ENCODE results near the gene GREM1.

Gene GREM1

DNA sequence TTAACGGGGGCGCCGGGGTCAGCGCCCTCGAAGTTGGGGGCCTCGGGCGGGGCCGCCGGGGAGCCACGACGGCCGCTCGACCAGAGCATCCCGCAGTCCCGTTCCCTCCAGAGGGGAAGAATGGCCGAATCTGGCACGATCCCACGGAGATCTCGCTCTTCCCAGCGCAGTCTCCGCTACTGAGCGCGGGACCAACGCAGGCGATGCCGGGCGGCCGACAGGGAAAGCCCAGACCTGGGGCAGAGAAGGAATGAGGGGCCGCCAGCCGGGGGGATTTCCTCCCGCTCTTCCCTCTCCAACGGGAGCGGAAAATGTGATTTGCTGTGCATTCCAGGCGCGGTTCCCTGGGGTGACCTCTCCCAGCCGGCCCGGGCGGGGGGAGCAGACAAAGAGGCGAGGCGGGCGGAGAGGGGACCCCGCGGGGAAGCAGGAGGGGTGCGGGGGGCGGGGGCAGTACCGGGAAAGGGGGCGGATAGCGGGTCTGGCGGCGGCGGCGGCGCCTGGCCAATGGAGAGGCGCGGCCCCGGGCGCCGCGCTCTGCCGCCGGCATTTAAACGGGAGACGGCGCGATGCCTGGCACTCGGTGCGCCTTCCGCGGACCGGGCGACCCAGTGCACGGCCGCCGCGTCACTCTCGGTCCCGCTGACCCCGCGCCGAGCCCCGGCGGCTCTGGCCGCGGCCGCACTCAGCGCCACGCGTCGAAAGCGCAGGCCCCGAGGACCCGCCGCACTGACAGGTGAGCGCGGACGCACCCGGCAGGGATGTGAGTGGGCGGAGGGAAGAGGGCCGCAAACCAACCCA, at the start of gene GREM1:
Gene GREM1, plus strand, starts transcription at position 579 of the 801 bp plus-strand sequence. CDS start 12,687 bp downstream, outside the sequence.
- no peak for DNase-seq

DNA sequence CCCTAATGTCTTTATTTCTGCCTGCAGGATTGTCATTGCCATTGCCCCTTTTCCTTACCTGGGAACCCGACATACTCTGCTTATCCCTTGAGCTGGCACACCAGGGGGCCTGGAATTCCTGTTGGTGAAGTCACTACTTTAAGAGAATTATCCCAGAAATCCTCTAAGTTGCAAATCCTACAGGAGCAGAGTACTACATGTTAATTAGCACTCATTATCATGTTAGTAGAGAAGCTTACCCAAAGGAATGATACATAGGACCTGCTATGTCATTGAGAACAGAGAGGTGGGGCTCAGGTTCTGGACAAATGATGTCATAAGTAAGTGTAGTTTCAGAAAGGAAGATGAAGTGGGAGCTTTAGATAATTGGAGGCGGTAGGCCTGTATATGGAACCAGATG, 48.9 kb upstream of the GREM1 start:
- DNase-seq = no peak

DNA sequence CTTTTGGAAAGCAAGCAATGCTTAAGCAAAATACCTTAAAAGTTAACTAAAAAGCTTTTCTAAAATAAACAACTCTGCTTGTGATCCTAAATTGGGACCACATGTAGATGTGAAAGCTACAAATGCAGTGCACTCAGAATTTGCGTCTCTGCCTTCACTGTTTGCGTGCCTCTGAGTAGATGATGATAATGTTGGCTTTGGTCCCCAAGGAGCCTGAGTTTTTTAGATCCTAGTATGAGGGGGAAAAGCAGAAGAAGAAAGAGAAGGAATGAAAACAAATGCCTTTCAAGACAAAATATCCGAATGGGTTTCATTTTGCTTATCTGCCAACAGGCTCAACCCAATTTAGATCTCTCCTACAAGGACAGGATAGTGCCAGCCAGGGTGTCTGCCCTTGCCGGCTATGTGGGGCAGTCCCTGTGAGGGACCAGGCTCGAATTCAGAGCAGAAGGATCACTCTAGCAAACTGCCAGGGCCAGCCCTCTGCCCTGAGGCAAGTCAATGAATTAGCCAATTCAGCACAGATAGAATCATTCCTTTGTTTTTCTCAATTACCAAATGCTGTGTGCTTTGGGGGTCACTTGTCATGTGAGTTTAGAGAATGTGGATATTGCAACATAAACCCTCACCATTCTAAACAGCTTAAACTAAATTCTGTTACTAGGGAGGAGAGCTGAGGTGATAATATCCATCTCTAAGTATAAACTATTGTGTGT, 47.8 kb upstream of the GREM1 start:
- no peak for DNase-seq

DNA sequence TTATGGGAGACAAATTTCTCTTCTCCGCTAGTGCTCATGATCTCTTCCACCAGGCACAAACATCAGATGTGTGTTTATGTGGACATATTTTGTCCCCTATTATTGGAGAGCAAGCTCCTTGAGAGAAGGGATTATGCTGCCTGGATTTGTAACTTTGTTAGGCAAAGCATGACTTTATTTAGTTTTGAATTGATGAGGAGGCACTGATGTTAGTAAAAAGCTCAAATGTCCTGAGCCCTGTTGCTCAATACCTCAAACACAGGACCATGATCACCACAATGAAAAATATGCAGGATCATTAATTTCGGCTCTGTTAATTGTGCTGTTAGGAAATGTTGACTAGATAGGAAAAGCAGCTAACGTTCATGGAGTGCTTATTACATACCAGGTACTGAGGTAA, 47.2 kb upstream of the GREM1 start:
- DNase-seq = no peak

DNA sequence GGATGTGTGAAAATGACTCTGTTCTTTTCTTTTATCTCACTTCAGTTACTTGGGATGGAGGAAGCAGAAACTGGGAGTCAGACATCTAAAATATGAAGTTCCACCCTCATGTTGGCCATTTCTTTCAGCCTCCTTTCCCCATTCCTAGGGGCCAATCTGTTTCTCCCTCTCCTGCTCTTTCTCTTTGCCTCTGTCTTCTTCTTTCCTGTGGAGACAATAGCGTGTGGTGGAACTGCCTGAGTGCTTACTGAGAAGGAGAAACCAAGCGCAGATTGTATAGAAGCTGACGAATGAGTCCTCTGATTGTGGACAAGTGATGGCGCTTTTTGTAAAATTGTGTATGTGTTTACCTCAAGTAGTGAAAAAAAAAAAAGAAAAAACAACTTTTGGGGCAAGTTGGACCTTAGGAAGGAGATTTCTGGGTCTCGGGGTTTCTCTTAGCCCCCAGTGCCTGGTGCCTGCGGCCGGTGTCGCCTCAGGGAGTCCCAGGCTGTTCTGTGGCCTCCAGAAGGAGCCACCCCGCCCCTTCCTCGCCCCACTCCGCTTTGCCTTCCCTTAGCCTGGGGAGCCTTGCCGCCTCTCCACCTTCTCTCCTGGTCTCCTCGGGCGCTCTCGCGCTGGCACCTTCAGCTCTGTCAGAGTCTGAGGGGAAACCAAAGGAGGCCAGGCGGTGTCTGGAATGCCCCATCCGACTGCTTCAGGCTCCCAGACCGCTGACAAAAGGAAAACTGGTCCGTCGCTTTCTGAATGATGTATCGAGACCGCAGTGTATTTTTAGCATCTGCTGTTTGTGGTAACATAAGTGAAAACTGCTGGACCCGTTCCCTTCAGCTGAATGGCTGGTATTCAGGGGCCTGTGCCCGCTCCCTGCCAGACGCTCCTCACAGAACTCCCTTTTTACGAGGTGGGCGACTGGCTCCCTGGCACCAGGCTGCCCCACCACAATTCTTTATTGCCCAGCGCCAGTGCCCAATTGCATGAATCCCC, 46.2 kb upstream of the GREM1 start:
- no peak for DNase-seq

DNA sequence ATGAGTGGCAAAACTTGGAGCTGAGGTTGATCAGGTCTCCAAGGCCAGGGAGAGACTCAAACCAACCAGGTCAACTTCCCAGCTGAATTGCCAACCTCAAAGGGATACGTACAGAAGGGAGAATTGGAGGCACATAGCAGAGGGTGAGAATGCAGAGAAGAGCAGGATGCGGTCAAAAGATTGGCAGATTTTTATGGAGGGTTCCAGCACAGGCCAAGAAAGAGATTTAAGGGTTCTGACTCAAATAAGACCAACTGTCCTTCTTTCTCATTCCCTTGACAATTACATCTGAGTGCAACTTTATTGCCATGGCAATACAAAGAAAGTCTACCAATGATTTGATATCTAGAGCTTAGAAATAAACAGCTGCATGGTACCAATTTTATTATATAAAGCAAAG, 43.1 kb upstream of the GREM1 start:
- no peak for DNase-seq

DNA sequence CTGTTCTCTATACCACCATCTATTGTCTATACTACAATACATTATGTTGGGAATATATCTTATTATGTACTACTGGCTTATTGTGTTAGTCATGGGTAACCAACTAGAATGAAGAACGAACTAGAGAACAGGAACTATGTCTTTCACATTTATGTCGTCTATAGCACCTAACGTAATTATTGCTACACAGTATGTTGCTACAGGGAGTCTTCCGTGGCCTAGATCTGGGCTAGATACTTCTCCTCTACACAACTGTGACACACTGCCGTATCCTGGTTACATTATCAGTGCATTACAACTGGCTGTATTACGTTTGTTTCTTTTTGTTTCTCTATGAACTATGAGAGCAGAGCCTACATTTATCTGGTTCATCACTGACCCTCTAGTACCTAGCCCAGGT, 42.3 kb upstream of the GREM1 start:
- DNase-seq = no peak

DNA sequence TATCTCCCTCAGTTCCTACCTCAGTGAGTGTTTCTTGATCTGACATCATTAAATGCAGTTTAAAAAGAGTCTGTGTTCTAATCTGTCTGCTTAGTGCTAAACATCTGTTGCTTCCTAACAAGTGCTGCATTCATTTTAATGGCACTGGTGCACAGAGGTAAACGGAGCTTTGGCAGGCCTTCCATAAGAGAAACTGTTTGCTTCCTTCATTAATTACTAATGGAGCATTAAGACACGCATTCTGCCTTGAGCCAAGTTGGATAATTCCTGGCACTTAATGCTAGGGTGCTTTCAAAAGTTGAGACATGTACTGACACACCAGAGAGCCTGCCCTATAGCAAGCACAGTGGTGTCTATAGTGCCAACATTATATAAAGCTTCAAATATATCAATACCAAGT, 41.6 kb upstream of the GREM1 start:
- no peak for DNase-seq

DNA sequence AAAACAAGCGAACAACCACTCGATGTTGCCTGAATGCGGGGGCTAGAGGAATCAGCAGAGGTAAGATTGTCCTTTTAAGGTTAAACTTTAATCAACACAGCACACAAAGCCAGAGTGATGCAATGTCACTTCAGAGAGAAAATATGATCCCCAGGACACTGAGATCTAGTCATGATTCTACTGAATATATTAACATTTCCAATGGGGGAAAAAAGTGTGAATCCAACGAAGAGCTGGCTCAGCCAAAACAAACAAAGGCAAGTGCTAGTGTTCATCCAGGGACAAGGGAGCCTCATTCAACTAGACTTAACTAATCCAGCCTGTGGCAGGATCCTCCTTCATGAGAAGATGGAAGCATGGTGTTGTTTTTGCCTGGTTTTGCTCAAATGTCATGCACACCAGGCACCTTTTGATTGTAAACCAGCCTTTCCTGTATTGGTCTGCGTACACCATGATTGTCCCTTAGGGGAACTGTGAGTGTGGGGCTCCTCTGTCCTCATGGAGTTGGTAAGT, 40.5 kb upstream of the GREM1 start:
- no peak for DNase-seq

DNA sequence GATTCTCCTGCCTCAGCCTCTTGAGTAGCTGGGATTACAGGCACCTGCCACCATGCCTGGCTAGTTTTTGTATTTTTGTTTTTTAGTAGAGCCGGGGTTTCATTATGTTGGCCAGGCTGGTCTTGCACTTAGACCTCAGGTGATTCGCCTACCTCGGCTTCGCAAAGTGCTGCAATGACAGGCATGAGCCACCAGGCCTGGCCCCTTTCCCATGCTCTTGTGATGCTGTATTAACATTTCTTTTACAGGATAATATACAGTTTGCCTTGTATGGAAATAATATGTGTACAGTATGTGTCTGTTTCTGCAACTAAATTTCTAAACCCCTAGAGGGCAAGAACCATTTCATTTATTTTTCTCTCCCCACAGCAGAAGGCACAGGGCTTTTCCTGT, 38.5 kb upstream of the GREM1 start:
- DNase-seq = no peak

DNA sequence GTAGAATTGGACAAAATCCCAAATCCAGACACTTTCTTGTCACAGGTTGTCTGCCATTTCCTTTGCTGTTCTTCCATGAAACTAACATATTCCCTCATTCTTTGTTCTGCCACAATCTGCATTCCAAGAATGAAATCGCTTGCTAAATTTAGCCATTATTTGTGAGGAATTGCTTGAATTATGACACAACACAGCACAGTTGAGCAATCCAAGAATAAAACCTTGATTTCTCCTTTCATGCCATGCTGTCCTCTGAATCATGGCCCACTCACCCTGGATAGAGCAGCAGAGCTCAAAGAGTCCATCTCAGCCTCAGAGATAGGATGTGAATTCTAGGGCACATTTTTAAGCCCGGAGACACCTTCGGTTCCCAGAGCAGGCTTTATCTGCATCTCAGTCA, 35.2 kb upstream of the GREM1 start:
- no peak for DNase-seq

DNA sequence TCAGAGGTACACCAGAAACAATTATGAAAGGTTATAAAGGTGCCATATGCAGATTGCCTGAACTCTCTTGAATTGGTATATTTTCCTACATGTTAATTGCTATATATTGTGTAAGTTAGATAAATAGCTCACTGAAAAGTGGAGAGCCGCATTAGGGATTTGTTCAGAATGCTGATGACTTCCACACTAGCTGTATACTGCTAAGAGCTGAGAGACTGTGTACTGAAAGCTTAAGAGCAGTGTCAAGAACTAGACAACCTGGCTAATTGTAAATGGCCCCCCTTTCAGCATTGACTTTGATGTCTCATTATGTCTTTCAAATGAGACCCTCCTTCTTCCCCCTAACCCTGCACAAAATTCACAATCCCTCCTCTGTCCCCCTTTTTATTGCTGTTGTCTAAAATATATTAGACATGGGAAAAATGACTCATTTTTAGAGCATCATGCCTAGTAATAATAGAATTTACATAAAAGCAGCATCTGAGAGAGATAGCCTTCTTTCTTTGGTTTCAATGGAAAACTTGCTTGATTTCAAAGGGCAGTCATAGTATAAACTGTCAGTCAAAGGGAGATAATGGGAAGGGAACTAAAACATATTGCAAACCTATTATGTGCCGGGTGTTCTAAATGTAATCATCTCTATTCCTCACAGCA, 34.7 kb upstream of the GREM1 start:
- DNase-seq = no peak

DNA sequence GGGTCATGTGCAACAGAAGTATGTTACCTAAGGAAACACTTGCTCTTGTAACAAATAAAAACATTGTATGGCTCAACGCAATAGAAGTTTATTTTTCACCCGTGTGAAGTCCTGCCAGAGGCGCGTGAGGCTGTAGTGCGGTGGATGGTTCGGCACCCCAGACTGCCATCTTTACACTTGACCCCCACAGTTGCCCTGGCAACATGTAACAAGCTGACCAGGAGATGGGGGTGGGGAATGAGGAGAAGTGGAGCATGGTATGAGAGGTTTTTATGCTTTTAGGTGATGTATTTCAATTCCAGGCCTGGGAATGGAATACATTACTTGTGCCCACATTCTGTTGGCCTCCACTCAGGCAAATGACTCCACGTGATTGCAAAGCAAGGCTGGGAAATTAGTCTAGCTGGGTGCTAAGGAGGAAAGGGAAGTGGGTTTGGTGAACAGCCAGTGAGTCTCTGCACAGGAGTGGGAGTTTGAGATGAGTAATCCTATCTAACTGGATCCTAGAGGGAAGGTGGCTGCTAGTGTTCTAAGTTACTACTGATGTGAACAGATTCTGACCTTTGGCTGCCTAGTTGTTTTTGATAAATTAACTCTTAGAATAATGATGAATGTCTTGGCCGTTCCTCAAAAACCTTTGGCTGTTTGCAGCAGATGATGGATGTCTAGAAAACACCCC, 33.8 kb upstream of the GREM1 start:
- DNase-seq = no peak

DNA sequence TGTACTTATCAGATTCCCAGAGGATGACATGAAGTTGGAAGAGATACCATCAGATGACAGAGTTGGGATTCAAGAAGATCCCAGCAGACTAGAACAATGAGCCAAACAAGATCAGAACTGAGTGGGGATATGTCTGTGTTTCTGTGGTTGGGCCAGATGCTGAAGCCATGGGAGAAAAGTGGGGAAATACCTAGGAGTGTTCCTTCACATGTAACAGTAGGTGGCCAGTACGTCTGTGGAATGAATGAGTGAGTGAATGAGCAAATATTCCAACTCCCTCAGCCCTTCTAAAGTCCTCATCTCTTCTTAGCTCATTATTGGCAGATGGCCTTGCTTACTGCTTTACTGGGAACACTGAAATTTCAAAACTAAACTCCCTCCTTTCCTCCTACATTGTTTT, 32.2 kb upstream of the GREM1 start:
- no peak for DNase-seq

DNA sequence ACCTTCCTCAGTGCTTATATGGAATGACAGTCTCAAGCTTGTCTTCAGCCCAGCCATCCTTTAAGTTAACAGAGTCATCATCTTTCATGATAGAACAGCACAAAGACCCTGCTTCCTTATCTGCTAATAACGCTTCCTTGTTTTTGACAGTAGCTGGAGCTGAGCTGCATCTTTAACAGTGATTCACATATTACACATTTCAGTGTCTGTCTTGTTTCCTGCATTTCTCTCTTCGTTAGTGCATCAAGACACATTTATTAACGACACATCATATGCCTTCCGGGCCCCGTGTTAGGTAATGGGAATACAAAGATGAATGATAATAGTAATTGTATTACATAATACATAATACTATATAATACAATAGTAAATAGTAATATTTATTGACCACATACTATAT, 30.2 kb upstream of the GREM1 start:
- no peak for DNase-seq

DNA sequence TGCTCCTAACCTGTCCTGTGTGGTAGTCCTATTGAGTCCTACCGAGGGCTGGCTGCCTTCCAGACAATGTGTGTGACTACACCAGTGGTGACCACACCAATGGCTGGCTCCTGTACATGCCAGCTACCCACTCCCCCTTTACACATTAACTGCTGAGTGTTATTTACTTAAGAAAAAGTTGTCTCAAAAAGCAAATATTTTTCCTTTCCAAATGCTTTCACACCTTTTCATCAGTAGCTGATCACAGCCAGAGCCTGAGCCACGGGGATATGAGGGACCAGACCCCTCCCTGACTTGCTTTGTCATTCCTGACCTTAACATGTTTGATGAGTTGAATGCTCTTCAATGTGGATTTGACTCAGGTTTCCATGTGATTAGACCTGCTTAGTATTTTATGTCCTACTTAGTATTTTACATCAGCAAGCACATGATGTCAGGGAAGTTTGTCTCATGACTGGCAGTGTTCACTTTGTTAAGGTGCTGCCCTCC, 29.6 kb upstream of the GREM1 start:
- no peak for DNase-seq

DNA sequence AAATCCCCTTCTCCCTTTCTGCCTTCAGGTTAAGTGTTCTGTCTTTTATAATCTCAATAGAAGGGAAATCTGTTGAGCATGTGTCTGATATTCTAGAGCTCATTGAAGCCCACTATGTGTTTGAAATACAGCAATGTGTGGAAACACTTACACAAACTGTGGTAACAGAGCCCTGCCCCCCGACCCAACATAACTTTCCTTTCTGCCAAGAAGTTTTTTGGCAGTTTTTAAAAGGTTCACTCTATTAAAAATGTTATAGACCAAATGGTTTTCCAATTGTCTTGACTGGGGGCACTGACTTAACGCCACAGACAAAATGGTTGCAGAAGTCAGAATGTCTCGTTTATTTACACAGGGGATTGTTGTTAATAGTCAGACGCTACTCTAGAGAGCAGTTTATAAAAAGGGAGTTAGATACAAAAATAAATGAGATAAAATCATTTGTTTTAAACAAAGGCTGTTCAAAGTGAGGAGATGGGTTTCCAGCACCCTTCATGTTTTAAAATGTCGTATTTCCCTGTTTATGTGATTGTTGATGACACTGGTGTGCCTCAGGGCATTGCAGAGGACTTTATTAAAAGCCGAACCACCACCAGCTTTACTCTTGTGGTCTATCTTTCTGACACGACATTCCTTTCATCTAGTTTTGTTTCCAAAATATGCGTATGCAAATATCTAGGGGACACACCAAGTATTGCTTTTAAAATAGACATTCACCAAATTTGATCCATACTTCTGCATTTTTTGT, 26.7 kb upstream of the GREM1 start:
- no peak for DNase-seq

DNA sequence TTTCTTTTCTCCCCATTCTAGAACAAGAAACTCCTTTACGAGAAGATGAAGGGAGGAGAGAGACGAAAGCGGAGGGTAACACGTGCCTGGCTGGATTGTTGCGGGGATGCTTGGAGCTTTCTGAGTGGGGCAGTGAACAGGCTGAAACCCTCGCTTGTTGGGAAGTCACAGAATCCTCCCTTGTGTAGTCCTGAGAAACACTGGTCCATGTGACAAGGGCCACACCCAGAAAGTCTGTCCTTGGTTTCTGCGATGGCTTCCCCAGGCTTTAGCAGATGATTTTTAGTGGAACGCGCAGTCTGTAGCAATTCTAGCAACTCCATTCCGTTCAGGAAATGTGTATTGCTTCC, 26.1 kb upstream of the GREM1 start:
- no peak for DNase-seq

DNA sequence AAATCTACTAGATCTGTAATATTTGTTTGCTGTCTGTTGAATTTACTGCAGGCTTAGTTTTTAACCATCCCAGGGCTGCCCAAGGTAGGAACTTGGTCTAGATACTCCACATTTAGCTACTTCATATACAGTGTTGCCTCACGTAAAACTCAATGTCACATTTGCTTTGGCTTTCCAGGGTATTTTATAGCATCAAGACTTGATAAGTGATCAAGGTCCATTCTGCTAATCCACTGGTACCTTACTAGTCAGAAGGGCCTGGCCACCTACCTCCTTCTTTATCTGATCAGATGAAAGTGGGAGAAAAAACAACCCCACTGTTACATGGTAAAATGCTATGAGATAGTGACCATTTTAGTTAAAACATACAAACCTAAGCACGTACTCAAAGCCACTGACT, 25.5 kb upstream of the GREM1 start:
- no peak for DNase-seq

DNA sequence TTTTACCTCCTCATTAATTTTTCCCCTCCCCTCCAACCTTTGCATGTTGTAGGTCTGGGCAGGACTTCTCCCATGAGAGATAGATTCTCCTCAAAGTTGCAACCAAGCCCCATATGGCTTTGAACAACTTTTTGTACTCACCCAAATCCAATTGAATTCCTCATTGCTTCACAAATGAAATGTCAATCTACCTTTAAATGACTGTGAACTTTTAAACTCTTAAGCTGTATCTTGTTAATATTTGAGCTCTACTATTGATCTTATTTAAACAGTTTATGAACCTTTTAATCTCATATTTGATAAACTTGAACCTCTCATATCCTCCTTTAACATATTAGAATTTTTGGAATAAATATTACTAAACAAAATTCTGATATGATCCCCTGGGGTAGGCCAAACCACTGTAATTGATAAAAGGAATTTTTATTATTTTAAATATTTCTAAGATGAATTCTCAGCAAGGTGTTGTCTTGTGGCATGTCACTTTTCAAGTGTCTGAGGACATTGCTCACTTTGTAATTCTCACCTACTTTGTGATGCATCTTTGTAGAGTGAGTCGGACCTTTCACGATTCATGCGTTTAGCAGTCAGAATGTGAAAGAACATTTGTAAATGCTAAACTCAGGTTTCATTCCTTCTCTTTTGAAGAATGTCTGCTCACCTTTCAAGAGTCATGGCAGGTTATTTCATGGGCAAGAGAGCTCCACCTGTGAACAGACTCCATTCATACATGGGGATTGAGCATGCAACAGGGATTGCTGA, 23.4 kb upstream of the GREM1 start:
- no peak for DNase-seq

All from 8988T (cell line).